ENCODE results near the gene EPS8. TPM values are rescaled to one million over a fixed set of nuclear protein-coding genes. Genes with fewer than 3 reads are reported as not detected.

EPS8 gene
- total RNA-seq, 1 donor = 192 TPM

GRCh38 chr12:15689751-15690191 is 99.4 kb downstream of the EPS8 start:
- DNase-seq (ENCODE audit: low read depth) = no peak
- TF ChIP-seq CTCF (IDR thresholded peaks at IDR 0.05; ENCODE audit: insufficient read depth, low read length) = no peak
- H3K4me3 ChIP-seq (ENCODE audit: low read depth, low read length) = no peak overlapping the region

- H3K4me3 ChIP-seq (ENCODE audit: low read depth, low read length) = no peak overlapping the region
Observed at GRCh38 chr12:15688838-15689625, 100.2 kb downstream of the EPS8 start.

DNA sequence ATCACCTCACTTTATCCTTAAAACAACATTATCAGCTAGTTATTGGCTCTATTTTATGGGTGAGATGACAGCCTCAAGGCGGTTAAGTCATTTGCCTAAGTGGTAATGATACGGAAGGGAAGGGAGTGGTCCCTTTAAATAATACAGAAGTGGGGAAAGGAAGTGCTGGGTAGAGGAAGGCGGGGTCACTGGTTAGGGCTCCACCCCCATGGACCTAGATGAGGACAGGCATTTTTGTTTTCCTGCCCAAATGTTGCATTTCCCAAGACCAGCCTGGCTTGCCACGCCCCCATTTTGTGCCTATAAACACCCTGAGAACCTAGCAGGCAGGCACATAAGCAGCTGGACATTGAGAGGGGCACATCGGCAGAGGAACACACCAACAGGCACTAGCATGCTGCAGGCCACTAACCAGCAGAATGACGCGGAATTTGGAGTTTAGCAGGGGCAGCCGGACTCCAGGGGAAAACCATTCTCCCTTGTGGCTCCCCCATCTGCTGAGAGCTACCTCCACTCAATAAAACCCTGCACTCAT is 100.9 kb downstream of the EPS8 start:
- DNase-seq (ENCODE audit: low read depth) = no peak
- TF ChIP-seq CTCF (IDR thresholded peaks at IDR 0.05; ENCODE audit: insufficient read depth, low read length) = no peak
- no peak overlapping the region for H3K4me3 ChIP-seq (ENCODE audit: low read depth, low read length)

More at GRCh38 chr12:15688838-15689625, 100.2 kb downstream of the EPS8 start:
- DNase-seq (ENCODE audit: low read depth) = no peak
- no peak for TF ChIP-seq CTCF (IDR thresholded peaks at IDR 0.05; ENCODE audit: insufficient read depth, low read length)

GRCh38 chr12:15687583-15687982 is 101.6 kb downstream of the EPS8 start:
- no peak for DNase-seq (ENCODE audit: low read depth)
- TF ChIP-seq CTCF (IDR thresholded peaks at IDR 0.05; ENCODE audit: insufficient read depth, low read length) = no peak

GRCh38 chr12:15684896-15685658 is 104.1 kb downstream of the EPS8 start:
- no peak for DNase-seq (ENCODE audit: low read depth)
- H3K4me3 ChIP-seq (ENCODE audit: low read depth, low read length) = no peak overlapping the region
- TF ChIP-seq CTCF (IDR thresholded peaks at IDR 0.05; ENCODE audit: insufficient read depth, low read length) = no peak

More at GRCh38 chr12:15687583-15687982, 101.6 kb downstream of the EPS8 start:
- H3K4me3 ChIP-seq (ENCODE audit: low read depth, low read length) = no peak overlapping the region

DNA sequence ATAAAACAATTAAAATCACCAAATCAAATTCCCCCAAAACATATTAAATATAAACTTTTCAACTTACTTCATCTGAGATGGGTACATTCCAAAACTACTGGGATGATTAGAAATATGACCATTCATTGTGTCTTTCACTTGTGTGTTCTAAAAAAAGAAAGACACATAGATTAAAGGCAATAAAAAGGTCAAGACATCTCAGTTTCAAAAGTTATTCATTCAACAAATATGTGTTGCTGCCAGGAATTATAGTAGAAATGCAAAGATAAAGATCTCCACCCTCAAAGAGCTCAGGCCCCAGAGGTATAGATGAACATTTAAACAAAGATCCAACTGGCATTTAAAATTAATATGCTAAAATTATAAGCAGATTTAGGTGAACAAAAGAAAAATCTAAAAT is 106.4 kb downstream of the EPS8 start:
- H3K4me3 ChIP-seq (ENCODE audit: low read depth, low read length) = no peak overlapping the region
- TF ChIP-seq CTCF (IDR thresholded peaks at IDR 0.05; ENCODE audit: insufficient read depth, low read length) = no peak
- DNase-seq (ENCODE audit: low read depth) = no peak
